ENCODE data around the gene CALU.

The CALU gene

GRCh38 chr7:128785738-128786137 is 46.6 kb downstream of the CALU start:
- Histone ChIP-seq H3K4me3 (ENCODE audit: low read length in 2 of 2) (no peak overlapping the region), H3K27me3 (ENCODE audit: control insufficient read depth in 1 of 2, insufficient read depth in 2 of 2, low read length in 2 of 2) (no peaks in the 10 kb centered on the region), H3K4me1 (ENCODE audit: control insufficient read depth, insufficient read depth, low read length) (peaks cover 35% of the 10 kb centered on the region), H3K9me3 (ENCODE audit: control insufficient read depth in 2 of 2, low read length in 2 of 2) (no peaks in the 10 kb centered on the region), H3K27ac (ENCODE audit: low read length) (no peak overlapping the region), H3K36me3 (ENCODE audit: control insufficient read depth in 2 of 2, insufficient read depth in 2 of 2, low read length in 2 of 2) (no peaks in the 10 kb centered on the region), H3K9ac (ENCODE audit: low read length in 2 of 2) (no peak overlapping the region)

- H3K27me3 ChIP-seq (ENCODE audit: control insufficient read depth in 1 of 2, insufficient read depth in 2 of 2, low read length in 2 of 2) = no peaks in the 10 kb centered on the region
- peaks cover 28% of the 10 kb centered on the region for H3K4me1 ChIP-seq (ENCODE audit: control insufficient read depth, insufficient read depth, low read length)
- no peak overlapping the region for H3K9ac ChIP-seq (ENCODE audit: low read length in 2 of 2)
Measured at GRCh38 chr7:128788446-128789412, 49.6 kb downstream of the CALU start.

GRCh38 chr7:128790315-128791041 is 51.3 kb downstream of the CALU start:
- Histone ChIP-seq H3K27ac (ENCODE audit: low read length) (peak overlapping the region; percentile 70), H3K9me3 (ENCODE audit: control insufficient read depth in 2 of 2, low read length in 2 of 2) (no peaks in the 10 kb centered on the region), H3K4me3 (ENCODE audit: low read length in 2 of 2) (peak overlapping the region; percentile 65 to 87), H3K27me3 (ENCODE audit: control insufficient read depth in 1 of 2, insufficient read depth in 2 of 2, low read length in 2 of 2) (no peaks in the 10 kb centered on the region), H3K9ac (ENCODE audit: low read length in 2 of 2) (peak overlapping the region in 1 of 2 donors; percentile 56), H3K36me3 (ENCODE audit: control insufficient read depth in 2 of 2, insufficient read depth in 2 of 2, low read length in 2 of 2) (peaks cover 5 to 7% of the 10 kb centered on the region in 2 donors), H3K4me1 (ENCODE audit: control insufficient read depth, insufficient read depth, low read length) (peaks cover 37% of the 10 kb centered on the region)

More at GRCh38 chr7:128788446-128789412, 49.6 kb downstream of the CALU start:
- Histone ChIP-seq H3K4me3 (ENCODE audit: low read length in 2 of 2) (no peak overlapping the region), H3K27ac (ENCODE audit: low read length) (no peak overlapping the region), H3K9me3 (ENCODE audit: control insufficient read depth in 2 of 2, low read length in 2 of 2) (no peaks in the 10 kb centered on the region), H3K36me3 (ENCODE audit: control insufficient read depth in 2 of 2, insufficient read depth in 2 of 2, low read length in 2 of 2) (no peaks in the 10 kb centered on the region)

GRCh38 chr7:128791121-128791971 is 52.2 kb downstream of the CALU start, which contains the start of gene CCDC136:
CCDC136 (plus strand) TSS chr7:128791968; CDS start chr7:128792412, 444 bp downstream.
- no peaks in the 10 kb centered on the region for H3K9me3 ChIP-seq (ENCODE audit: control insufficient read depth in 2 of 2, low read length in 2 of 2)
- peak within 1 kb of the TSS; percentile 65 to 87 for H3K4me3 ChIP-seq (ENCODE audit: low read length in 2 of 2)
- H3K36me3 ChIP-seq (ENCODE audit: control insufficient read depth in 2 of 2, insufficient read depth in 2 of 2, low read length in 2 of 2) = peaks cover 7 to 10% of the 10 kb centered on the region in 2 donors
- H3K9ac ChIP-seq (ENCODE audit: low read length in 2 of 2) = peak within 1 kb of the TSS; percentile 56 to 68
- peak within 1 kb of the TSS; percentile 70 for H3K27ac ChIP-seq (ENCODE audit: low read length)
- no peaks in the 10 kb centered on the region for H3K27me3 ChIP-seq (ENCODE audit: control insufficient read depth in 1 of 2, insufficient read depth in 2 of 2, low read length in 2 of 2)
- peaks cover 37% of the 10 kb centered on the region for H3K4me1 ChIP-seq (ENCODE audit: control insufficient read depth, insufficient read depth, low read length)

- peak overlapping the region; percentile 55 for H3K27ac ChIP-seq (ENCODE audit: low read length)
Measured at GRCh38 chr7:128791972-128792327, 52.8 kb downstream of the CALU start.

GRCh38 chr7:128792471-128793180 is 53.5 kb downstream of the CALU start:
- no peak overlapping the region for H3K27ac ChIP-seq (ENCODE audit: low read length)
- H3K27me3 ChIP-seq (ENCODE audit: control insufficient read depth in 1 of 2, insufficient read depth in 2 of 2, low read length in 2 of 2) = no peaks in the 10 kb centered on the region
- H3K9me3 ChIP-seq (ENCODE audit: control insufficient read depth in 2 of 2, low read length in 2 of 2) = no peaks in the 10 kb centered on the region
- peak overlapping the region; percentile 56 to 60 for H3K9ac ChIP-seq (ENCODE audit: low read length in 2 of 2)
- H3K36me3 ChIP-seq (ENCODE audit: control insufficient read depth in 2 of 2, insufficient read depth in 2 of 2, low read length in 2 of 2) = peaks cover 7 to 10% of the 10 kb centered on the region in 2 donors
- H3K4me1 ChIP-seq (ENCODE audit: control insufficient read depth, insufficient read depth, low read length) = peaks cover 37% of the 10 kb centered on the region
- peak overlapping the region; percentile 59 to 87 for H3K4me3 ChIP-seq (ENCODE audit: low read length in 2 of 2)

More at GRCh38 chr7:128791972-128792327, 52.8 kb downstream of the CALU start:
- H3K4me3 ChIP-seq (ENCODE audit: low read length in 2 of 2) = peak overlapping the region; percentile 65 to 87
- peaks cover 7 to 10% of the 10 kb centered on the region in 2 donors for H3K36me3 ChIP-seq (ENCODE audit: control insufficient read depth in 2 of 2, insufficient read depth in 2 of 2, low read length in 2 of 2)
- H3K27me3 ChIP-seq (ENCODE audit: control insufficient read depth in 1 of 2, insufficient read depth in 2 of 2, low read length in 2 of 2) = no peaks in the 10 kb centered on the region
- peak overlapping the region; percentile 56 to 68 for H3K9ac ChIP-seq (ENCODE audit: low read length in 2 of 2)
- no peaks in the 10 kb centered on the region for H3K9me3 ChIP-seq (ENCODE audit: control insufficient read depth in 2 of 2, low read length in 2 of 2)
- peaks cover 37% of the 10 kb centered on the region for H3K4me1 ChIP-seq (ENCODE audit: control insufficient read depth, insufficient read depth, low read length)

- Histone ChIP-seq H3K36me3 (ENCODE audit: control insufficient read depth in 2 of 2, insufficient read depth in 2 of 2, low read length in 2 of 2) (peaks cover 7 to 10% of the 10 kb centered on the region in 2 donors), H3K9me3 (ENCODE audit: control insufficient read depth in 2 of 2, low read length in 2 of 2) (no peaks in the 10 kb centered on the region), H3K4me1 (ENCODE audit: control insufficient read depth, insufficient read depth, low read length) (peaks cover 37% of the 10 kb centered on the region), H3K9ac (ENCODE audit: low read length in 2 of 2) (no peak overlapping the region), H3K27ac (ENCODE audit: low read length) (no peak overlapping the region), H3K27me3 (ENCODE audit: control insufficient read depth in 1 of 2, insufficient read depth in 2 of 2, low read length in 2 of 2) (no peaks in the 10 kb centered on the region), H3K4me3 (ENCODE audit: low read length in 2 of 2) (peak overlapping the region in 1 of 2 donors; percentile 87)
Measured at GRCh38 chr7:128793181-128793547, 54.0 kb downstream of the CALU start.

- Histone ChIP-seq H3K4me3 (ENCODE audit: low read length in 2 of 2) (no peak overlapping the region), H3K27ac (ENCODE audit: low read length) (no peak overlapping the region)
Measured at GRCh38 chr7:128794020-128794419, 54.9 kb downstream of the CALU start.

GRCh38 chr7:128794436-128794835 is 55.3 kb downstream of the CALU start:
- H3K4me3 ChIP-seq (ENCODE audit: low read length in 2 of 2) = no peak overlapping the region
- H3K27me3 ChIP-seq (ENCODE audit: control insufficient read depth in 1 of 2, insufficient read depth in 2 of 2, low read length in 2 of 2) = no peaks in the 10 kb centered on the region
- H3K9me3 ChIP-seq (ENCODE audit: control insufficient read depth in 2 of 2, low read length in 2 of 2) = no peaks in the 10 kb centered on the region
- peaks cover 35% of the 10 kb centered on the region for H3K4me1 ChIP-seq (ENCODE audit: control insufficient read depth, insufficient read depth, low read length)
- H3K27ac ChIP-seq (ENCODE audit: low read length) = no peak overlapping the region
- H3K9ac ChIP-seq (ENCODE audit: low read length in 2 of 2) = no peak overlapping the region
- peaks cover 7 to 10% of the 10 kb centered on the region in 2 donors for H3K36me3 ChIP-seq (ENCODE audit: control insufficient read depth in 2 of 2, insufficient read depth in 2 of 2, low read length in 2 of 2)

More at GRCh38 chr7:128794020-128794419, 54.9 kb downstream of the CALU start:
- Histone ChIP-seq H3K9ac (ENCODE audit: low read length in 2 of 2) (no peak overlapping the region), H3K9me3 (ENCODE audit: control insufficient read depth in 2 of 2, low read length in 2 of 2) (no peaks in the 10 kb centered on the region), H3K27me3 (ENCODE audit: control insufficient read depth in 1 of 2, insufficient read depth in 2 of 2, low read length in 2 of 2) (no peaks in the 10 kb centered on the region), H3K36me3 (ENCODE audit: control insufficient read depth in 2 of 2, insufficient read depth in 2 of 2, low read length in 2 of 2) (peaks cover 7 to 10% of the 10 kb centered on the region in 2 donors), H3K4me1 (ENCODE audit: control insufficient read depth, insufficient read depth, low read length) (peaks cover 35% of the 10 kb centered on the region)
